ENCODE results near the gene ESR2.

Gene ESR2

DNA sequence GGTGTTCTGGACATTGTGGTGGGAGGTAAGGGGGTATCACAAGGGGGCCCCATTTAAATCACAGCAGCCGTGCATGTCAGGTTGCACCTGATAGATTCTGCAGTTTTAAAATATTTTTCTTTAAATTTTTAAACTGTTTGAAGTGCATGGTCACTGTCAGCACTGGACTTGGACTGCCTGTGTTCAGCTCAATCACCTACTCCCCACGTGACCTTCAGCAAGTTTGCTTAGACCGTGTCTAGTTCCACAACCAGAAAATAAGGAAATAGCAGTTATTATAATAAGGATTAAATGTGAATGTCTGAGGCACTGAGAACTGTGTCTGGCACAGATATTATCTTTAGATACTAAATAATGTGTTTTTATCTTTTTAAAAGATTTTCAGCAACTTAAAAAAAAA is 64.7 kb downstream of the ESR2 start:
- no peaks in the 10 kb centered on the region for H3K9me3 ChIP-seq
- no peaks in the 10 kb centered on the region for H3K27me3 ChIP-seq
- no peaks in the 10 kb centered on the region for H3K4me1 ChIP-seq (ENCODE audit: control insufficient read depth in 1 of 2, insufficient read depth in 1 of 2, low read depth in 1 of 2, low read length in 1 of 2)
- H3K27ac ChIP-seq: no peak overlapping the region
- no peak overlapping the region for H3K4me3 ChIP-seq (ENCODE audit: low read depth in 1 of 2, low read length in 1 of 2)
- TF ChIP-seq, protein P1, sequence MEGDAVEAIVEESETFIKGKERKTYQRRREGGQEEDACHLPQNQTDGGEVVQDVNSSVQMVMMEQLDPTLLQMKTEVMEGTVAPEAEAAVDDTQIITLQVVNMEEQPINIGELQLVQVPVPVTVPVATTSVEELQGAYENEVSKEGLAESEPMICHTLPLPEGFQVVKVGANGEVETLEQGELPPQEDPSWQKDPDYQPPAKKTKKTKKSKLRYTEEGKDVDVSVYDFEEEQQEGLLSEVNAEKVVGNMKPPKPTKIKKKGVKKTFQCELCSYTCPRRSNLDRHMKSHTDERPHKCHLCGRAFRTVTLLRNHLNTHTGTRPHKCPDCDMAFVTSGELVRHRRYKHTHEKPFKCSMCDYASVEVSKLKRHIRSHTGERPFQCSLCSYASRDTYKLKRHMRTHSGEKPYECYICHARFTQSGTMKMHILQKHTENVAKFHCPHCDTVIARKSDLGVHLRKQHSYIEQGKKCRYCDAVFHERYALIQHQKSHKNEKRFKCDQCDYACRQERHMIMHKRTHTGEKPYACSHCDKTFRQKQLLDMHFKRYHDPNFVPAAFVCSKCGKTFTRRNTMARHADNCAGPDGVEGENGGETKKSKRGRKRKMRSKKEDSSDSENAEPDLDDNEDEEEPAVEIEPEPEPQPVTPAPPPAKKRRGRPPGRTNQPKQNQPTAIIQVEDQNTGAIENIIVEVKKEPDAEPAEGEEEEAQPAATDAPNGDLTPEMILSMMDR (IDR thresholded peaks at IDR 0.05): no peak
- peaks cover 89% of the 10 kb centered on the region for H3K36me3 ChIP-seq

DNA sequence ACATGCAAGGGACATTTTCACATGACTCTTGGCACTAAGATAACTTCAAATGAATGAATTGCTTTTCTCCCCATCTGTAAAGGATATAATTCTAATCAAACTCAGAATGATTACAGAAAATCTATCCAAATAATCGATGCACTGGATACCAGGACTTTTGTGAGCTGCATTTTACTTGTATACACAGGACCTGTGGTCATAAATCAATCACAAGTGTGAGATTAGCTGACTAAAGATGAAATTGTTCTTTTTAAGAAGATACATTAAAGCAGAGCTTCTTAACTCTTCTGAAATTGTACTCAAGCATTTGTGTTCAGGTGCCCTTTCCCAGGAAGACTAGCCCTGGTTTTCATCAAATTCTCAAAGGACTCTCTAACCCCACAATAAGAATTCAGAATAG is 66.3 kb downstream of the ESR2 start:
- TF ChIP-seq, protein P1 (IDR thresholded peaks at IDR 0.05): no peak
- Histone ChIP-seq H3K36me3 (peaks cover 96% of the 10 kb centered on the region), H3K27me3 (no peaks in the 10 kb centered on the region), H3K27ac (no peak overlapping the region), H3K9me3 (no peaks in the 10 kb centered on the region), H3K4me1 (ENCODE audit: control insufficient read depth in 1 of 2, insufficient read depth in 1 of 2, low read depth in 1 of 2, low read length in 1 of 2) (no peaks in the 10 kb centered on the region), H3K4me3 (ENCODE audit: low read depth in 1 of 2, low read length in 1 of 2) (no peak overlapping the region)

DNA sequence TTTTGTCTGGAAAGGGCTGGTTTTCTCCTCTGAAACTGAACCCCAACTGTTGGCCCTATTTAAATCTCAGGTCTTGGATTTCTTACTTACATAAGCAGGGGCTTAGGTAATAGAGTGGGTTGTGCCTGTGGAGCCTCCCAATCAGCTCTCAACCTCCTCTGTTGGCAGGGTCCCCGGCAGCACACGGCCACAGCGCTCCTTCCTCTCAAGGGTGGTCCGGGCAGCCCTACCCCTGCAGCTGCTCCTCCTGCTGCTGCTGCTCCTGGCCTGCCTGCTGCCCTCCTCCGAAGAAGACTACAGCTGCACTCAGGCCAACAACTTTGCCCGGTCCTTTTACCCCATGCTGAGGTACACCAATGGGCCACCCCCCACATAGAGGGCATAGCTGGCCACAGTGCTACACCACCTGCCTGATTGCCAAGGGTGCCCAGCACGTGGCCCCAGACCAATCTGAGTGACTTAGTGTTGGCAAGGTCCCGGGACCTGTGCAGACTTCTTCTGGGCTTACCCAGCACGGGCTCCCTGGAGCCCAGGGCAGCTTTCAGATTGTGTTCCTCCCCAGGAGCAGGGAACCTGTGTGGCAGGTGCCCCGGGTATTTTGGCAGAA is 68.9 kb downstream of the ESR2 start:
- Histone ChIP-seq H3K27ac (no peak overlapping the region), H3K4me3 (ENCODE audit: low read depth in 1 of 2, low read length in 1 of 2) (no peak overlapping the region), H3K4me1 (ENCODE audit: control insufficient read depth in 1 of 2, insufficient read depth in 1 of 2, low read depth in 1 of 2, low read length in 1 of 2) (no peaks in the 10 kb centered on the region), H3K36me3 (peaks cover 99% of the 10 kb centered on the region), H3K9me3 (no peaks in the 10 kb centered on the region), H3K27me3 (peaks cover 16% of the 10 kb centered on the region)
- TF ChIP-seq, protein P1 (IDR thresholded peaks at IDR 0.05): no peak

DNA sequence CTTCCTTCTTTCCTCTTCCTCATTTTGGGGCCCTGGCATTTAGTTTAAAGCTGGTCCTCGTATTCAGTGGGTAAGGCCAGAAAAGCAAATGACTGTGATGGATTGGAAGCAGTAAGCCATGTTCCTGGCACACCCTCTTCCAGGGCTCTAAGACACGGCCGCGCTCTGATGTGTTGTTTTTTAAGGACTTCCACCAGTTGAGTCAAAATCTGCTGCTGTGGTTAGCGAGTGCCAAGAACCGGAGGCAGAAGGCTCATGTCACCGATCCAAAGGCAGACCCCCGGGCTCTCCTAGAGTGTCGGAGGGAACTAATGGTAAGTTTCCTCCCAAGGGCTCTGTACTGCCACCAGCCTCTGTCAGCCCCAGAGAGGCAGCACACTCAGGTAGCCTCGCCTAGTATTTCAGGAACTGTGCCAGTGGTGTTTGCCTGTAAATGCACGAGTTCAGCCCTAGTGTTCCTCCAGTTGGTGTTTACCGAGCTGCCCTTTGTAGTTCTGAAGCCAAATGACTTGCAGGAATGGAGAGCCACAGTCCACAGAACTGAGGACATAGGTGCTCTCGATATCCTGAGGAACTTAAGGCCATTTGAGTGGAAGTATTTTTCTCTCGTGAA is 72.7 kb downstream of the ESR2 start:
- peaks cover 100% of the 10 kb centered on the region for H3K36me3 ChIP-seq
- H3K9me3 ChIP-seq: no peaks in the 10 kb centered on the region
- H3K27ac ChIP-seq: no peak overlapping the region
- H3K4me3 ChIP-seq (ENCODE audit: low read depth in 1 of 2, low read length in 1 of 2): no peak overlapping the region
- no peaks in the 10 kb centered on the region for H3K4me1 ChIP-seq (ENCODE audit: control insufficient read depth in 1 of 2, insufficient read depth in 1 of 2, low read depth in 1 of 2, low read length in 1 of 2)
- peaks cover 19% of the 10 kb centered on the region for H3K27me3 ChIP-seq
- TF ChIP-seq, protein P1 (IDR thresholded peaks at IDR 0.05): no peak

DNA sequence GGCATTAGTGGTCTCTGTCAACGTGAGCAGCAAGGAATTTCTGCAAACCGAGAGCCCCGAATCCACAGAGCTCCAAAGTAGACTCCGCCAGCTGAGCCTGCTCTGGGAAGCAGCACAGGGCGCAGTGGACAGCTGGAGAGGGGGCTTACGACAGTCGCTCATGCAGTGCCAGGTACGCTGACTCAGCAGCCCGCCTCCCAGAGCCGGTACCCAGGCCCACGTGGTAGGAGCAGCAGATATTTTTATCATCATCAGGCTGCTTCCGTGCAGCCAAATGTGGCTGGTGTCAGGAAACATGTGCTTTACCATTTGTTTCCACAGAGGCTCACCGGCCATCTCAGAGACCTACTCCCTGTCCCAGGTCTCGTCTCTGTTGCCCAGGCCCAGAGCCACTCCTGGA is 73.7 kb downstream of the ESR2 start:
- no peaks in the 10 kb centered on the region for H3K9me3 ChIP-seq
- H3K4me1 ChIP-seq (ENCODE audit: control insufficient read depth in 1 of 2, insufficient read depth in 1 of 2, low read depth in 1 of 2, low read length in 1 of 2): no peaks in the 10 kb centered on the region
- TF ChIP-seq, protein P1 (IDR thresholded peaks at IDR 0.05): no peak
- no peak overlapping the region for H3K4me3 ChIP-seq (ENCODE audit: low read depth in 1 of 2, low read length in 1 of 2)
- peaks cover 100% of the 10 kb centered on the region for H3K36me3 ChIP-seq
- peaks cover 19% of the 10 kb centered on the region for H3K27me3 ChIP-seq
- no peak overlapping the region for H3K27ac ChIP-seq

Measured in neutrophil (primary cell).